T-helper 17 cell (primary cell): ENCODE data around the gene PPIE. TPM values are rescaled to one million over a fixed set of nuclear protein-coding genes. Genes with fewer than 3 reads are reported as not detected.

Source experiments
- ATAC-seq: fragments of 150-1000 bp; cut with Tn5 transposase; 2 replicates; pipeline ENCODE4 v1.10.0; 2021; ENCODE audit warnings: mild to moderate bottlenecking, moderate library complexity
- DNase-seq, 3 donors: peaks; one replicate each; pipeline versions ENCODE4 v3.0.0 to v3.0.0-alpha.2; 2020 to 2021
- H3K9me3 ChIP-seq: one replicate; pipeline ENCODE4 v1.7.0; 2013; ENCODE audit warnings: low read length, mild to moderate bottlenecking; ENCODE audit not compliant: control insufficient read depth, poor library complexity, severe bottlenecking
- H3K27ac Mint-ChIP-seq: one replicate; pipeline ENCODE4 v1.8.0; 2022; ENCODE audit warnings: mild to moderate bottlenecking, moderate library complexity, mixed read lengths
- H3K27me3 Mint-ChIP-seq: one replicate; pipeline ENCODE4 v1.8.0; 2022; ENCODE audit warnings: mixed read lengths
- H3K36me3 Mint-ChIP-seq: one replicate; pipeline ENCODE4 v1.8.0; 2022; ENCODE audit warnings: low read depth, mixed read lengths
- H3K4me1 Mint-ChIP-seq: one replicate; pipeline ENCODE4 v1.8.0; 2022; ENCODE audit warnings: mild to moderate bottlenecking, mixed read lengths
- H3K4me3 Mint-ChIP-seq: one replicate; pipeline ENCODE4 v1.8.0; 2022; ENCODE audit warnings: mild to moderate bottlenecking, moderate library complexity, mixed read lengths
- total RNA-seq, 4 donors: library from RNA in 2 of 4; stranded (reverse) in 2 of 4; gene quantifications; one replicate each; pipeline ENCODE4 v1.2.3 and lab custom pipeline; 2022 to 2026

PPIE gene
- total RNA-seq, 2 donors from 2014 or later, result 44.8 to 57.5 TPM

GRCh38 chr1:39799770-39800470 is 61.2 kb downstream of the PPIE start:
- peaks cover 5% of the 10 kb centered on the region for H3K27me3 Mint-ChIP-seq
- H3K9me3 ChIP-seq, result no peaks in the 10 kb centered on the region
- peak; percentile 51 to 60 (median 53) for DNase-seq
- H3K4me3 Mint-ChIP-seq, result no peak overlapping the region
- H3K36me3 Mint-ChIP-seq, result peaks cover 3% of the 10 kb centered on the region
- ATAC-seq, result peak; percentile 73
- H3K27ac Mint-ChIP-seq, result no peak overlapping the region
- H3K4me1 Mint-ChIP-seq, result peaks cover 7% of the 10 kb centered on the region

GRCh38 chr1:39800471-39800835 is 61.8 kb downstream of the PPIE start:
- no peak for DNase-seq
- H3K27me3 Mint-ChIP-seq, result peaks cover 5% of the 10 kb centered on the region
- H3K9me3 ChIP-seq, result no peaks in the 10 kb centered on the region
- no peak for ATAC-seq
- no peak overlapping the region for H3K27ac Mint-ChIP-seq
- peaks cover 3% of the 10 kb centered on the region for H3K36me3 Mint-ChIP-seq
- H3K4me1 Mint-ChIP-seq, result peaks cover 7% of the 10 kb centered on the region
- H3K4me3 Mint-ChIP-seq, result no peak overlapping the region

GRCh38 chr1:39802496-39803260 is 64.0 kb downstream of the PPIE start:
- Mint-ChIP-seq H3K27me3 (peaks cover 5% of the 10 kb centered on the region), H3K4me1 (peaks cover 7% of the 10 kb centered on the region), H3K4me3 (no peak overlapping the region), H3K27ac (no peak overlapping the region), H3K36me3 (peaks cover 3% of the 10 kb centered on the region)
- H3K9me3 ChIP-seq, result no peaks in the 10 kb centered on the region
- DNase-seq, result no peak
- ATAC-seq, result no peak

- Mint-ChIP-seq H3K4me1 (peaks cover 5% of the 10 kb centered on the region), H3K27me3 (peaks cover 5% of the 10 kb centered on the region), H3K4me3 (no peak overlapping the region), H3K27ac (no peak overlapping the region), H3K36me3 (peaks cover 3% of the 10 kb centered on the region)
- H3K9me3 ChIP-seq, result no peaks in the 10 kb centered on the region
- ATAC-seq, result no peak
- DNase-seq, result no peak
Observed at GRCh38 chr1:39805385-39805784, 66.7 kb downstream of the PPIE start.

- Mint-ChIP-seq H3K36me3 (peaks cover 2% of the 10 kb centered on the region), H3K4me3 (no peak overlapping the region), H3K4me1 (no peaks in the 10 kb centered on the region), H3K27me3 (peaks cover 7% of the 10 kb centered on the region), H3K27ac (no peak overlapping the region)
- ATAC-seq, result no peak
- H3K9me3 ChIP-seq, result no peaks in the 10 kb centered on the region
- no peak for DNase-seq
Observed at GRCh38 chr1:39808784-39809517, 70.3 kb downstream of the PPIE start.

GRCh38 chr1:39812913-39813312 is 74.2 kb downstream of the PPIE start:
- peaks cover 5% of the 10 kb centered on the region for H3K4me1 Mint-ChIP-seq
- H3K36me3 Mint-ChIP-seq, result peaks cover 2% of the 10 kb centered on the region
- H3K27me3 Mint-ChIP-seq, result peaks cover 28% of the 10 kb centered on the region
- no peak overlapping the region for H3K4me3 Mint-ChIP-seq
- ATAC-seq (no peak), DNase-seq (no peak)
- no peaks in the 10 kb centered on the region for H3K9me3 ChIP-seq
- H3K27ac Mint-ChIP-seq, result no peak overlapping the region

Other genes starting within 250 kb of the PPIE start
- gene BMP8A, start 247.2 kb upstream of the PPIE start, total RNA-seq, result under 1 TPM in 1 of 2 donors, not detected in 1; 0.23 TPM
- 100 to 1,000 TPM; 292 to 332 TPM for gene PABPC4, start 162.1 kb upstream of the PPIE start, total RNA-seq
- under 1 TPM; 0.10 TPM for gene HEYL, start 99.2 kb upstream of the PPIE start, total RNA-seq
- under 1 TPM; 0.31 to 0.70 TPM for gene NT5C1A, start 66.8 kb upstream of the PPIE start, total RNA-seq
- gene HPCAL4, start 47.4 kb upstream of the PPIE start, total RNA-seq, result 10 to 100 TPM; 23.4 to 30.3 TPM
- under 1 TPM in 1 of 2 donors, not detected in 1; 0.70 TPM for gene OXCT2, start 32.5 kb downstream of the PPIE start, total RNA-seq
- 1 to 10 TPM in 1 of 2 donors, not detected in 1; 1.3 TPM for gene BMP8B, start 50.0 kb downstream of the PPIE start, total RNA-seq
- 1 to 10 TPM; 9.5 to 9.8 TPM for gene TRIT1, start 144.6 kb downstream of the PPIE start, total RNA-seq
- gene MYCL, start 163.0 kb downstream of the PPIE start, total RNA-seq, result 1 to 10 TPM in 1 of 2 donors, under 1 TPM in 1; 0.68 to 1.2 TPM
- 1 to 10 TPM; 4.6 to 5.5 TPM for gene MFSD2A, start 216.3 kb downstream of the PPIE start, total RNA-seq